Testis (tissue), 2 donors: ENCODE measurements around the gene GSTA4.

Experiments used
- CTCF ChIP-seq, 3 experiments: fragments of 450-650 bp in 2 of 3; fragments of 200-600 bp in 1 of 3; sonication (generic) in 1 of 3; IDR thresholded peaks; one replicate each; pipeline ENCODE4 v1.5.1; 2016 to 2019; ENCODE audit warnings: antibody characterized with exemption in 3 of 3, mild to moderate bottlenecking in 2 of 3, moderate library complexity in 1 of 3
- POLR2A ChIP-seq: fragments of 450-650 bp; IDR thresholded peaks from one replicate; pipeline ENCODE4 v1.6.1; 2017; ENCODE audit warnings: antibody characterized with exemption, mild to moderate bottlenecking, moderate library complexity

GRCh38 chr6:52931351-52931750 is 63.7 kb downstream of the GSTA4 start:
- TF ChIP-seq CTCF (IDR thresholded peaks at IDR 0.05) (no peak), POLR2A (no peak)
